SK-N-SH treated with all-trans-retinoic acid at 6 μM for 48 hours (cell line): ENCODE measurements around the gene IL1R1.

Experiments
- ESRRG ChIP-seq: fragments of 250-450 bp; sonication (Bioruptor Pico); IDR thresholded peaks from 2 replicates; pipeline ENCODE4 v1.6.1; 2021; ENCODE audit warnings: mild to moderate bottlenecking
- TF ChIP-seq, protein P1 (sequence below): fragments of 250-450 bp; sonication (Bioruptor Pico); IDR thresholded peaks from 2 replicates; pipeline ENCODE4 v1.5.1; 2020; ENCODE audit warnings: low read depth, mild to moderate bottlenecking, moderate library complexity

DNA sequence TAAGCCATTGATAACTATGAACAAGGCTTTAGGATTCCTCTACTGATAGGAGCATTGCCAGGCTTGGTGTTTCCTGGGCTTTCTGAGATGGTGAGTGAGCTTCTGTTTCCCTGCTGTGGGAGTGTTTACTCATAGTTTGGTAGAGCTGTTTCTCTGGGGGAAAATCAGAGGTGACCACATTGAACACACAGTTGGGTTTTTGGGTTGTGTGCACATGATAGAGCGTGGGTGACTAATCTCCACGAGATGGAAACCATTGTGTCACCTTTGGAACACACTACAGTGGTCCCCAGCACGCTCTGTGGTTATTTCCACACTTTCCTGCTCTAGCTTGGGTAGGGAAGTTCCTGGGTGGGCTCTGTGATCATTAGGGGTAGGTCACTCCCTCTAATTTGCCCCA, 5.4 kb downstream of the IL1R1 start:
- TF ChIP-seq, protein P1, sequence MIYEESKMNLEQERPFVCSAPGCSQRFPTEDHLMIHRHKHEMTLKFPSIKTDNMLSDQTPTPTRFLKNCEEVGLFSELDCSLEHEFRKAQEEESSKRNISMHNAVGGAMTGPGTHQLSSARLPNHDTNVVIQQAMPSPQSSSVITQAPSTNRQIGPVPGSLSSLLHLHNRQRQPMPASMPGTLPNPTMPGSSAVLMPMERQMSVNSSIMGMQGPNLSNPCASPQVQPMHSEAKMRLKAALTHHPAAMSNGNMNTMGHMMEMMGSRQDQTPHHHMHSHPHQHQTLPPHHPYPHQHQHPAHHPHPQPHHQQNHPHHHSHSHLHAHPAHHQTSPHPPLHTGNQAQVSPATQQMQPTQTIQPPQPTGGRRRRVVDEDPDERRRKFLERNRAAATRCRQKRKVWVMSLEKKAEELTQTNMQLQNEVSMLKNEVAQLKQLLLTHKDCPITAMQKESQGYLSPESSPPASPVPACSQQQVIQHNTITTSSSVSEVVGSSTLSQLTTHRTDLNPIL (CRISPR knock-in tag) = no peak
- TF ChIP-seq ESRRG (CRISPR knock-in tag) = no peak
